ENCODE data around the gene PSMD2.
"Not testable (repeated sequence)": the region's sequence is repeated elsewhere in the genome, so short reads cannot be mapped to it uniquely, and the experiment has no call there.

Gene PSMD2

DNA sequence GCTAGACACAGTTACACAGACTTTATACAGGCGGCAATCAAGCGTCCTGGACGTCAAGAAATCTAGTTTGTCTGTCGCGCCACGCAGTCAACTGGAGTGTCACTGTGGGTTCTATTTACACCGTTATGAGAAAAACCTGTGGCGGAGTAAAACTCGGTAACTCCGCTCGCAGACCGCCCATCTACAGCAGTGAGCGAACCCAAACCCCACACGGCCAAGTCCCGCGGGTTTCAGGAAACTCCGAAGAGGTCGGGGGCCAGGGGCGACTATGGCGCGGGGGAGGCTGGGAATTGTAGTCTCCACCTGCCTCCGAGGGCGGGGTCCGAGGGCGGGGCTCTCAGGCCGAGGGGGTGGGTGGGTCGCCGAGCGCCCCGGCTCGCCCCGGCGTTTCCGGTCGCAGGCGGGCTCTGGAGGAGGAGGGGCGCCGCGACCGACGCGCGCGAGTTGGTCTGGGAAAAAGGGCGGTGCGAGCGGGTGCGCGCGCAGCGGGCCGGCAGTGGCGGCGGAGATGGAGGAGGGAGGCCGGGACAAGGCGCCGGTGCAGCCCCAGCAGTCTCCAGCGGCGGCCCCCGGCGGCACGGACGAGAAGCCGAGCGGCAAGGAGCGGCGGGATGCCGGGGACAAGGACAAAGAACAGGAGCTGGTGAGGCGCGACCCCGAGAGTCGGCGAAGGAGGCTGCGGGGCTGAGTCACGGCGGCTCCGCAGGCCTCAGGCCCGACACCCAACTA, at the start of gene PSMD2:
TSS of gene PSMD2 (plus strand) at position 483 of the 729 bp plus-strand sequence. CDS start at position 509, 26 bp downstream.
- DNase-seq (ENCODE audit: low read depth in 2 of 2): peak; percentile 97

DNA sequence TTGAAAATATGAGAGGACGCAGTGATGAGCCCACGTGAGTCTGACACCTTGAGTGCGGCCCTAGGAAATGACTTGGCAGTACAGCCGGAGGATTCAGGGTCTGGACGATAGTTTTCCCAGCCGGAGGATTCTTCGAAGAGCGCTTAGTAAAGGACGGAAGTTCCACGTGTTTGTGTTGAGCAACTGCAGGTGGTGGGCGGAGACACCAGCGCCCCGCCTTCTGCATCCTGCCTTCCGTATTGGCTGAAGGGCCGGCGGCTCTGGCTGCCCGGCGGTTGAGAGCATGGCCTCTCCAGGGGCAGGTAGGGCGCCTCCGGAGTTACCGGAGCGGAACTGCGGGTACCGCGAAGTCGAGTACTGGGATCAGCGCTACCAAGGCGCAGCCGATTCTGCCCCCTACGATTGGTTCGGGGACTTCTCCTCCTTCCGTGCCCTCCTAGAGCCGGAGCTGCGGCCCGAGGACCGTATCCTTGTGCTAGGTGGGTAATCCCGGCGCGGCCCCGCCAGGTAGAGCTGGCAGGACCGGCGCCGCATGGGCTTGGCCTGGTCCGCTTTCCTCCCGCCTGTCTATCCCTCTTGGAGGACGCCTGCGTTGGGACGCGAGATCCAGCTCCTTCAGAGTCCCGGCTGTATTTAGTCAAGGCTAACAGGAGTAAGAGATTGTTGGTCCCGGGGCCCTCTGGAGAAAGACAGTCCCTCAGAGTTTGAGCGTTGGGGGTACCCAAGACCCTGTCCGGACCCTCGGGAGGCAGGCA, 49.5 kb upstream of the PSMD2 start, which contains the start of gene EEF1AKMT4:
TSS of gene EEF1AKMT4 (plus strand) at position 261 of the 755 bp plus-strand sequence. CDS start at position 284, 23 bp downstream.
- DNase-seq (ENCODE audit: low read depth in 2 of 2): peak; percentile 89 to 91

DNA sequence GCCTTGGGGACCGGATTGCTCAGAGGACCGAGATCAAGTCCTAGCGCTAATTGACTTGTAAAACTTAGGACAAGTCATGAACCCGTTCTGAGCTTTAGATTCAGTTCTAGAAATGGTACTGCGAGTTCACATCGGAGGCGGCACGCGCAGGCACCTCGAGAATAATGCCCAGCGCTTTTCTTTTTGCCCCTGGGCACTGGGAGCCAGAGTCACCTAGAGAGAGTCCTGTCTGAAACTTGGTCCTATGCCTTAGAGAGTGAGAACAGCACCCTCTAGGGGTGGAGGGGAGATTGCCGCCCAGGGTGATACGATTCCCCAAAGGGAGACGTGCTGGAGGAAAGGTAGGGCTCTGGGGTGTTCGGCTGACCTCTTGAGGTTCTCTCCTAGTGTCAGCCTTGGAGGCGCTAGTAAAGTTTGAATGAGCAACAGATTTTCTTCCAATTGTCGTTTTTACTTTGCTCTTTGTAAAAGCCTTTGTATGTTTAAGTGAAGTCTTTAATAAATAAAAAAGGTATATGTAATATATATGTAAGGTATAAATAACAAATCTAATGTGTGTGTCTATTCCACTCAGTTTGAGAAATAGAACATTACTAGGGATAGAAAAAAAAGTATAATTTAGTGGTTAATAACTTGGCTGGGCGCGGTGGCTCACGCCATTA, 48.7 kb upstream of the PSMD2 start:
- DNase-seq (ENCODE audit: low read depth in 2 of 2): peak; percentile 73 to 82

DNA sequence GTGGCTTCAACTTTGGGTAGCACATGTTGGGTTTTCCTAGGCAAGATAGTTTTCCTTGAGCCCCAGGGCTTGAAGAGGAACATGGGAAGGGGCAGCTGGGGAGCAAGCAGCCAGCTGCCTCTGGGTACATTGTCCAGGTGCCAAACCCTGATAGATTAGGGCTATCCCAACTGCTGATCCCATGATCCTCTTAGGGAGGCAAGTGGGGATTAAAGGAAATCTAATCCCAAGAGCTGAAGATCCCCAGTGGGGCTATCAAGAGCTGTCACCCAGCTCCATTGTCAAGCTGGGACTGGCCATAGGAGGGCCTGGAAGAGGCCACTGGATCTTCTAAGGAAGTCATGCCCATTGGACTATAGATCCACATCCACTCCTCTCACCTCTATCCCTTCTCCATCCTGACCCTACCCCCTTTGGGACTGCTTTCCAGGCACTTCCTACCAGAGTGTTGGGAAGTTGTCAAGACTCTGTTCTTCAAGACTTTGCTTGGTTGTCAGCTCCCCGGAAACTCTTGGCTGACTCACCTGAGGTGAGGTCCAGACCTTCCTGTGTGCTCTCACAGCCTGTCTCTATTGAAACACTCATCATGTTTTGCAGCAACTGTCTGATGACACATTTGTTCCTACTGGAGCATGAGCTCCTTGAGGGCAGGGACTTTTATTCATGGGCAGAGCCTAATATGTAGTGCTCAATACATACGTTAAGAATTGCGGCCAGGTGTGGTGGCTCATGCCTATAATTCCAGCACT, 43.6 kb upstream of the PSMD2 start:
- DNase-seq (ENCODE audit: low read depth in 2 of 2): no peak

DNA sequence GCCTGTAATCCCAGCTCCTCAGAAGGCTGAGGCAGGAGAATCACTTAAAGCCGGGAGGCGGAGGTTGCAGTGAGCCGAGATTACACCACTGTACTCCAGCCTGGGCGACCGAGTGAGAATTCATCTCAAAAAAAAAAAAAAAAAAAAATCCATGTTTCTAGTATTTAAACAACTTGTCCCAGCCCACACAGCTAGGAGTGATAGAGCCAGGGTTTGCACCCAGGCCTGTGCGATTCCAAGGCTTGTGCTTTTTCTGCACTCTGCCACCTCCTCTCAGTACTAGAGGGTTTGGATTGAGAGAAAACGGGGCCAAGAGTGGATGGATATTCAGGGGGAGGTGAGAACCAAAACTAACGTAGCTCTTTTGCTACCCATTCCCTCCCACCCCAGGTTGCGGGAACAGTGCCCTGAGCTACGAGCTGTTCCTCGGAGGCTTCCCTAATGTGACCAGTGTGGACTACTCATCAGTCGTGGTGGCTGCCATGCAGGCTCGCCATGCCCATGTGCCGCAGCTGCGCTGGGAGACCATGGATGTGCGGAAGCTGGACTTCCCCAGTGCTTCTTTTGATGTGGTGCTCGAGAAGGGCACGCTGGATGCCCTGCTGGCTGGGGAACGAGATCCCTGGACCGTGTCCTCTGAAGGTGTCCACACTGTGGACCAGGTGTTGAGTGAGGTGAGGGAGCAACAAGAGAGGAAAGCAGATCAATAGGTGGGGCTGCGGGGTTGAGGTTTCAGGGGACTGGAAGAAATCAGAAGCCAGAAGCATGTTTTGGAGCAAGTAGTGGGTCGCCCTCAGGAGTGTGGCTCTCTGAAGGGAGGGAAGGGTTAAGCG, 41.7 kb upstream of the PSMD2 start:
- DNase-seq (ENCODE audit: low read depth in 2 of 2): no peak

DNA sequence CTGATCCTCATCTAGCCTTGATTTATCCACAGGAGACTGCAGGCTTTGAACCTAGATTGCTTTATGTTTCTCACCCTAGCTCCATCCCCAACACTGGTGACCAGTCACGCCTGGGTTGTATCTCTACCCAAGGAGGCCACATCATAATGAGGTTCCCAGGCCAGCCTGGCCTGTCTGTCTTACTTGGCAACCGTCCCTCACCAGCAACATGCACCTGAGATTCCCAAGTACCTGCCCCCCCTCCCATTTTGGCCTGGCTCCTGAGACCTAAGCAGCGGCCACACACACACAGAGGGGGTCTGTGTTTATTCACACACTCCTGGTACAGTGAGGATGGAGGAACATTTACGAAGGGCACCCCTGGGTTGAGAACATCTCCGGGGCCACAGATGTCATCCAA, 40.1 kb upstream of the PSMD2 start:
- DNase-seq (ENCODE audit: low read depth in 2 of 2): no peak

DNA sequence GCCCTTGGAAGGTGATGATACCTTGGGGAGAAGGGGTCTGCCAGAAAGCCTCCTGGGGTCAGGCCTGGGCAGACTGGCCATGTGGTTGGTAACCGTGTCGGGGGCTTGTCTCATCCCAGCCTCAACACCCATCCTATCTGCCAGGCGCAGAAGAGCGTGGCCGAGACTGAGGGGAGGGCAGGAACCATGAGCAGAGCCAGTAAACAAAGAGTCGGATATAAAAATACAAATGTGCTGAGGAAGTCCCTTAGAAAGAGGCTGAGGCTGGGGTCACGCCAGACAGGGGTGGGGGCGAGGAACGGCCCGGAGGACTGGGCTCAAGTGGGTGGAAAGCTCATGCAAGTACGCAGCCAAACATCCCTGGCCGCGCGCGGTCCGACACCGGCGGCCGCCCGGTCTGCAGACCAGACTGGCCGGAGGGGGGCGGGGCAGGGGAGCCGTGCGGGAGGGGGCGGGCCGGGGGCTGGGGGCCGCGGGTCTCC, 39.6 kb upstream of the PSMD2 start:
- no peak for DNase-seq (ENCODE audit: low read depth in 2 of 2)

DNA sequence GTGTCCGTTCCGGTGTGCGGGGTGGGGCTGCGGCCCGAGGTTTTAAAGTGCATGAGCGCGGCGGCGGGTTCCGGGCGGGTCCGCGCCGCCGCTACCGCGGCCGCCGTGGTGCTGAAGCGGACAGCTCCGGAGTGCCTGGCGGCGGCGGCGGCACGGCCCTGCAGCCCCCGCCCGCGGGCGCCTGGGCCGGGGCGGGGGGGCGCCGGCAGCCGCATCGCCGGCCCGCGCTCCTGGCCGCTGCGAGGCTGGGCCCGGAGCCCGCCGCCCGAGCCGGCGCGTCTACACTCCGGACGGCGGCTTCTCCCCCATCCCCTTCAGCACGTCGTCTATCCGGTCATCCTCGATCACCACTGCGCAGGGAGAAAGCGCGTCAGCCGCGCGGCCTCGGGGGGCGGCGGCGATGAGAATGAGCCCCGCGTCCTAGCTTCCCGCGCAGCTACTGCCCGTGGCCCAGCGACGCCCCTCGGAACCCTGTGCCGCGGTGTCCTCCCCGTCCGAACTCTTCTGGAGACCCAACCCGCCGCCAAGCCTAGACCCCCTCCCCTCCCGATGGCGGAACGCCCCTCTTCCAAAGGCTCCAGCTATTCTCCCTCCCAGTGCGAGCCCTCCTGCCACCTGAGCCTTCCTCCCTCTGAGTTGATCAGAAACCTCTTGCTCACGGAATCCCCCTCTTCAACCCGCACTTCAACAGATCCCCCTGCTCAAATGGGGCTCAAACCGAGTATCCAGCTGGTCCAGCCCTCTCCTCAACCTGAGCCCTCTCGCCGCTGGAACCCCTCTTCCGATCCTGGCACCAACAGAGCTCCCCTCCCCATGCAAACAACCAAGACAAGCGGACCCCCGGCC, 38.9 kb upstream of the PSMD2 start:
- DNase-seq (ENCODE audit: low read depth in 2 of 2): no peak

DNA sequence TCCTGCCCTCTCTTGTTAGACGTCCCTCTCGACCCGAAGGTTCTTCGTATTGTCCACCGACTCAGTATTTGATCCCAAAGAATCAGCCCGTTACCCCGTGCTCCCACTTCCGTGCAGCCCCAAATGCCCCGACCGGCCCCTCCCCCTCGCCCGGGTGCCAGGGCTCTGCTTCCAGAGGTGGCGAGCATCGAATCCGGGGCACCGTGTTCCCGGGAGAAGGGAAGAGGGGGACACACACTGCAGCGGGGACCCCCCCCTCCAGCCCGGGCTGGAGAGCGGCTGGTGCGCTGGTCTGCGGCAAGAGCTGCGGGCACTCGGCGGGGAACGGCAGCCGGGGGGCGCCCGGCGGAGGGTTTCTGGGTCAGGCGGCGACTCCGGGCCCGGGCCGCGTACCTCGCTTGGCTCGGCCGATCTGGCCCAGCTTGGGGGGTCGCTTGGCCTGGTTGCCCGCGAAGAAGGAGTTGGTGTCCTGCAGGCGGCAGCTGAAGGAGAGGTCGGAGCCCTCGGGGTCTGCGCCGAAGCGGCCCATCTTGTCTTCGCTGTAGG, 38.2 kb upstream of the PSMD2 start:
- no peak for DNase-seq (ENCODE audit: low read depth in 2 of 2)

DNA sequence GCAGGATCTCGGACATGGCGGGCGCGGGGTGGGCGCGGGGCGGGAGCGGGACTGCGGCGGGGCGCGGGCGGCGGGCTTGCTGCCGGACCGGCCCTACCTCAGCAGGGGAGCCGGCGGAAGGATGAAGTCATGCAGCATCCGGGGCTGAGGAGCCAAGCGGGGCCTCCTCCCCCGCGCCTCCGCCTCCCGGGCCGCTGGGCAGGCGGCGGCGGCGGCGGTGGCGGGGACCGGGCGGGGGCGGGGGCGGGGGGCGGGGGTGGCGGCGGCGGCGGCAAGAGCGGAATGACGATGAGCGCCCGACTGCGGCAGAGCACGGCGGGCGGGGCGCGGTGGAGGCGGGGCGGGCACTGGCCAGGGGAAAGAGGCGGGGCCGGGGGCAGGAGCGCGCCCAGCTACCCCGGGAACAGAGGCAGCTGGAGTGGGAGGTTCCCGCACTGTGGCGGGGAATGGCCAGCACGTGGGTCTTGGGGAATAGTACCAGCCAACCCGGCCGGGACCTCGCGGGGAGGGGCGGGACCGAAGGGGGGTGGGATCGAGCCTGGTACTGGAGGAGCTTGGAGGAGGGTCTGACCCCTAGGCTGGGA, 37.7 kb upstream of the PSMD2 start, which contains the start of gene CAMK2N2:
TSS of gene CAMK2N2 (minus strand) at position 284 of the 584 bp plus-strand sequence. CDS start at position 16, 268 bp downstream.
- DNase-seq (ENCODE audit: low read depth in 2 of 2): peak in 1 of 2 donors; percentile 43

DNA sequence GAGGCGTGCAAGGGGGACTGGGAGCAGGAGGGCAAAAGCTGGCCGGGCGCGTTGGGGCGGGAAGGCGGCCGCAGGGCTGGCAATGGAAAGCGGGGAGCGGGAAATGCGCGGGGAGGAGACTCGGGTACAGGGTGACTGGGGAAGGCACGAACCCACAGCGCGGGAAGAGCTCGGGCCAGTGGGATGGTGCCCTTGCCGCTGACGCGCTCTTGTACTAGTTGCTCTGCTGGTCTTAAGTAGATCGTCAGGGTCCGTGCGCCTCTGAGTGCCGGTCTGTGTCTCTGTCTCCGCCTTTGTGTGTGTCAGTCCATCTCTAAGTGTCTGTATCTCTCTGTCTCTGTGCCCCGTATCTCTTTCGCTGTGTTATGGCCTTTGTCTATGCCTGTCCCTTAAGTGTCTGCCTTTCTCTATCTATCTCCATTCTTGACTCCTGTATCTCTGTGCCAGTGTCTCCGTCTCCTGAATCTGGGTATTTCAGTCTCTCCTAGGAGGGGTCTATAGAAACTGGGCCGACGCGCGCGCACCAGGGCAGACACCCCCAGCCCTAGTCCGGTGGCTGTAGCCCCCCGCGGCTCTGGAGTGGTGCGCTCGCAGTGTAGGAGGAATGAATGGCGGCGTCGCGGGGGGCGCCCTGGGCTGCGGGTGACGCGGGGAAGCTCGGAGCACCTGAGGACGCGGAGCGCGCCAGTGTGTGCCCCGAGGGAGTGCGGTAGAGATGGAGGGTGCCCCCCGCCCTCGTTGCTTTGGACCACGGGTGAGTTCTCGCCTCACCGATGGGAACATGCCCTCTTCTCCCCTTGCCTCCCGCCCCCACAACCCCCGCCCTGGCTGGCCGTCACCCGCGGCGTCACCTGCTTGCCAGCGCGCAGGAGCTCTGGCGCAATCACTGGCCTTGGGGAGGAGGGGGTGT, 36.9 kb upstream of the PSMD2 start:
- DNase-seq (ENCODE audit: low read depth in 2 of 2): no peak

DNA sequence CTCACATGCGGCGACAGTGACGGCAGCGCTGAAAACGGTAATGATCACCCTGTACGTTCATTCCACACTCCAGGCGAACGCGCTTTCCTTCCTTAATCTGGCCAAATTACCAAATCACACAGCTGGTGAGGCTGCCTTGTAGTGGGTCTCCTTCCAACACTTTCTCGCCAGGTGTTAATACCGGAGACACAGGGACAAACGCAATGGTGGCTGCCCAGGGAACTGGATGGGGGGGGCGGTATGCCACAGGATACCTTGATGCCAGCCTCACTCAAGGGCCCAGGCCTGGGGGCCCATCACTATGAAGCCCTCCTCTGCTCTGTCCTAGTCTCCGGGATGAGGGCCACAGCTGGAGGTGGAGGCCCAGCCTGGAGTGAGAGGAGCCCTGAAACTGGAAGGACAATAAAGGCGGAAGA, 36.3 kb upstream of the PSMD2 start:
- no peak for DNase-seq (ENCODE audit: low read depth in 2 of 2)

DNA sequence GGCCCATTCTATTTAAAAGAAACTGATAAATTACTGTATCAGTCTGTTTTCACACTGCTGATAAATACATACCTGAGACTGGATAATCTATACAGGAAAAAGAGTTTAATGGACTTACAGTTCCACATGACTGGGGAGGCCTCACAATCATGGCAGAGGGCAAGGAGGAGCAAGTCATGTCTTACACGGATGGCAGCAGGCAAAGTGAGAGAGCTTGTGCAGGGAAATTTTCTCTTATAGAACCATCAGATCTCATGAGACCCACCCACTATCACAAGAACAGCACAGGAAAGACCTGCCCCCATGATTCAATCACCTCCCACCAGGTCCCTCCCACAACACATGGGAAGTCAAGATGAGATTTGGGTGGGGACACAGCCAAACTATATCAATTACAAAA, 31.8 kb upstream of the PSMD2 start:
- not testable (repeated sequence) for DNase-seq (ENCODE audit: low read depth in 2 of 2)

DNA sequence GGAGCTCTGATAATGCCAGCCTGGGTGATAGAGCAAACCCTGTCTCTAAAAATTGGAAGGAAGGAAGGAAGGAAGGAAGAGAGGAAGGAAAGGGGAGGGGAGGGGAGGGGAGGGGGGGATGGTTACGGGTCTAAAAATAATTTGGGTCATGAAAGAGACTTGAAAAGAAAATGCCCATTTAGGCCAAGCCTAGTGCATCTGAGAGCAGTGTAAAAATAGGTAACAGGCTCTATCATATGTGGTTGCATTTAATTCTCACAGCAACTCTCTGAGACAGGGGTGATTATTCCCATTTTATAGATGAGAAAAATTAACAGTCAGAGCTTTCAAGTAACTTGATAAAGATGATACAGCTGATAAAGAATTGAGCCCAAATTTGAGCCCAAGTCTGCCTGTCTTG, 26.8 kb upstream of the PSMD2 start:
- DNase-seq (ENCODE audit: low read depth in 2 of 2): no peak

DNA sequence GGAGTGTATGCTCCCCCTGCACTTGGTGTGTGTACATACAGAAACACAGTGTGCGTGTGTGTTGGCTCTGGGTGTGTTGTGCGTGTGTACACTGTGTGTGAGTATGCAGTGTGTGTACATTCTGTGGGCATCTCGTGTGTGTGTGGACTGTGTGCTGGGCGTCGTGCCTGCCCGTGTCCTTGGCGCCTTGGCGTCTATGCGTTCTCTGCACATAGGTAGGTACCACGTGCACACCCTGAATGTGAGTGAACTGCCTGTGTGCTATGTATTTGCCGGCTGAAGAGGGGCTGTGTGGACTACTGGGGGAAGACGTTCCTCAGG, 23.7 kb upstream of the PSMD2 start:
- no peak for DNase-seq (ENCODE audit: low read depth in 2 of 2)

DNA sequence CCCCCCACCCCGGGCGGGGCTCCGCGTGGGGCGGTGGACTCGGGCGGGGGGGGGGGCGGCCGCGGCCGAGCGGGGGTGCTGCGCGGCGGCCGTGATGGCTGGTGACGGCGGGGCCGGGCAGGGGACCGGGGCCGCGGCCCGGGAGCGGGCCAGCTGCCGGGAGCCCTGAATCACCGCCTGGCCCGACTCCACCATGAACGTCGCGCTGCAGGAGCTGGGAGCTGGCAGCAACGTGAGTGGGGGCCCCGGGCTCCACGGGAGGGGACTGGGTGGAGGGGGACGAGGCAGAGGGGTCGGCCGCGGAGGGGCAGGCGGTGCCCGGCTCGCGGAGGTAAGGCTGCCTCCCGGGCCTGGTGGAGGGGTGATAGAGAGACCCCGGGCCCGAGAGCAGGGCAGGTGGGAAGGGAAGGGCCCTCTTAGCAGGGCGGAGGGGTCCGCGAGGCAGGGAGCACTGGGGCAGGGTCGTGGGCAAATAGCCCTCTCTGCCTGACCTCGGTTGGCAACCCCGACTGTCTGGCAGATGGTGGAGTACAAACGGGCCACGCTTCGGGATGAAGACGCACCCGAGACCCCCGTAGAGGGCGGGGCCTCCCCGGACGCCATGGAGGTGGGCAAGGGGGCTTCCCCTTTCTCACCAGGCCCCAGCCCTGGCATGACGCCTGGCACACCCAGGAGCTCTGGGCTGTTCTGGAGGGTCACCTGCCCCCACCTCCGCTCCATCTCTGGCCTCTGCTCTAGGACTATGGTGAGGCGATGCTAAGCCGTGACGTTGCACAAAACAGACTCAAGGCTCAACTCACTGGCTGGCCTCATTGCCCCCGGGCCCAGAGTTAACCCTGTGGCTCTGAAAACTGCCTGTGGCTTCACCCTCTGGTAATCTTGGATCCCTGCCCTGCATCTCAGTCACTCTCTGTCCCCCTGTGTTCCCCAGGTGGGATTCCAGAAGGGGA, 22.8 kb upstream of the PSMD2 start, which contains the start of gene ECE2:
TSS of gene ECE2 (plus strand) at position 62 of the 950 bp plus-strand sequence. CDS start at position 194, 132 bp downstream.
- no peak for DNase-seq (ENCODE audit: low read depth in 2 of 2)

DNA sequence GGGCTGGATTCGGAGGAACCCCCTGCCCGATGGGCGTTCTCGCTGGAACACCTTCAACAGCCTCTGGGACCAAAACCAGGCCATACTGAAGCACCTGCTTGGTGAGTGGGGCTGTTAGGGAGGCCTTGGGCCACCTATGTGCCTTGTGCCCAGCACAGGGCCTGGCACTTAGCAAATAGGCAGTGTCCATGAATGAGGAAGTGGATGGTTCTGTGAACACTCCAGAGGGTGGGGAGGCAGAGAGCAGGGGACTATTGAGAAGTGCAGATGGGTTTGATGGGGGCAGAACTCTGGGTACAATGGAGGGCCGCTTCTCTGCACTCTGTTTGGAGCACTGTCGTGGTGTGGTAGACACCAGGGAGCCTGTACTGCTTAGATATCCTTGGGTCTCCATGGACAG, 21.7 kb upstream of the PSMD2 start:
- DNase-seq (ENCODE audit: low read depth in 2 of 2): no peak

All from stimulated activated CD8-positive, alpha-beta memory T cell treated with anti-CD3 and anti-CD28 coated beads, Interleukin-15, amount 100 ng/mL, for 4 hours (primary cell).